Liver (tissue), 9 donors: ENCODE data around the gene SYCP2. TPM values are rescaled to one million over a fixed set of nuclear protein-coding genes. Genes with fewer than 3 reads are reported as not detected.

ENCODE experiments used
- DNase-seq: peaks from one replicate; pipeline ENCODE4 v3.0.0-alpha.2; 2017; ENCODE audit warnings: low spot score
- H3K27ac ChIP-seq, 2 donors: one replicate each; pipeline ENCODE4 v1.7.0; 2013; ENCODE audit warnings: inconsistent platforms in 2 of 2, low read length in 2 of 2, control low read depth in 1 of 2, low read depth in 1 of 2, mild to moderate bottlenecking in 1 of 2
- H3K27me3 ChIP-seq, 4 donors: one replicate each; pipeline versions ENCODE4 v1.6.1 to v1.7.0; 2013; ENCODE audit warnings: low read length in 3 of 4, inconsistent platforms in 1 of 4, mild to moderate bottlenecking in 1 of 4, moderate library complexity in 1 of 4; ENCODE audit not compliant: control insufficient read depth in 4 of 4, insufficient read depth in 4 of 4
- H3K36me3 ChIP-seq, 4 donors: one replicate each; pipeline versions ENCODE4 v1.6.1 to v1.7.0; 2013; ENCODE audit warnings: low read length in 3 of 4, mild to moderate bottlenecking in 3 of 4, low read depth in 1 of 4, moderate library complexity in 1 of 4; ENCODE audit not compliant: control insufficient read depth in 4 of 4, insufficient read depth in 3 of 4
- H3K4me1 ChIP-seq, 4 donors: one replicate each; pipeline versions ENCODE4 v1.6.1 to v1.7.0; 2013; ENCODE audit warnings: low read length in 3 of 4, mild to moderate bottlenecking in 3 of 4, moderate library complexity in 1 of 4; ENCODE audit not compliant: control insufficient read depth in 4 of 4, insufficient read depth in 4 of 4
- H3K4me3 ChIP-seq, 3 donors: one replicate each; pipeline versions ENCODE4 v1.6.1 to v1.7.0; 2013; ENCODE audit warnings: low read length in 3 of 3, control low read depth in 1 of 3, low read depth in 1 of 3, mild to moderate bottlenecking in 1 of 3
- H3K9ac ChIP-seq, 2 donors: one replicate each; pipeline ENCODE4 v1.7.0; 2013; ENCODE audit warnings: low read length in 2 of 2, mild to moderate bottlenecking in 2 of 2, moderate library complexity in 2 of 2, control low read depth in 1 of 2, low read depth in 1 of 2
- H3K9me3 ChIP-seq, 4 donors: one replicate each; pipeline versions ENCODE4 v1.6.1 to v1.7.0; 2013; ENCODE audit warnings: low read length in 3 of 4; ENCODE audit not compliant: control insufficient read depth in 4 of 4
- ATF3 ChIP-seq: IDR thresholded peaks from 2 replicates; pipeline ENCODE4 v1.6.1; 2016; ENCODE audit warnings: antibody characterized with exemption
- CTCF ChIP-seq: fragments of 150-350 bp; IDR thresholded peaks from 2 replicates; pipeline ENCODE4 v1.5.1; 2017; ENCODE audit warnings: improper control_type of control experiment, low read depth, low read length; ENCODE audit not compliant: missing input control
- EGR1 ChIP-seq, 2 donors: IDR thresholded peaks; 2 replicates each; pipeline ENCODE4 v1.6.1; 2016 to 2018; ENCODE audit warnings: antibody characterized with exemption in 2 of 2, low read depth in 2 of 2
- FOXA1 ChIP-seq: IDR thresholded peaks from 2 replicates; pipeline ENCODE4 v1.6.1; 2016; ENCODE audit warnings: antibody characterized with exemption
- FOXA2 ChIP-seq: IDR thresholded peaks from 2 replicates; pipeline ENCODE4 v1.6.1; 2016; ENCODE audit warnings: antibody characterized with exemption
- GABPA ChIP-seq, 2 donors: IDR thresholded peaks in 1 of 2; conservative IDR thresholded peaks in 1 of 2; 2 replicates each; pipeline ENCODE4 v1.6.1; 2016; ENCODE audit warnings: antibody characterized with exemption in 2 of 2, mild to moderate bottlenecking in 1 of 2, moderate library complexity in 1 of 2
- HNF4A ChIP-seq, 2 donors: conservative IDR thresholded peaks; 2 replicates each; pipeline ENCODE4 v1.6.1; 2016; ENCODE audit warnings: antibody characterized with exemption in 2 of 2, mild to moderate bottlenecking in 2 of 2
- HNF4G ChIP-seq: IDR thresholded peaks from 2 replicates; pipeline ENCODE4 v1.6.1; 2016; ENCODE audit warnings: antibody characterized with exemption
- JUND ChIP-seq, 2 donors: IDR thresholded peaks; 2 replicates each; pipeline ENCODE4 v1.6.1; 2016; ENCODE audit warnings: antibody characterized with exemption in 2 of 2
- MAX ChIP-seq: IDR thresholded peaks from 2 replicates; pipeline ENCODE4 v1.6.1; 2016; ENCODE audit warnings: antibody characterized with exemption
- NR2F2 ChIP-seq: IDR thresholded peaks from 2 replicates; pipeline ENCODE4 v1.6.1; 2016; ENCODE audit warnings: antibody characterized with exemption
- RAD21 ChIP-seq, 2 donors: IDR thresholded peaks; 2 replicates each; pipeline ENCODE4 v1.6.1; 2016; ENCODE audit warnings: antibody characterized with exemption in 2 of 2, mild to moderate bottlenecking in 2 of 2
- REST ChIP-seq: IDR thresholded peaks from 2 replicates; pipeline ENCODE4 v1.6.1; 2016; ENCODE audit warnings: antibody characterized with exemption, mild to moderate bottlenecking
- RXRA ChIP-seq, 2 donors: IDR thresholded peaks; 2 replicates each; pipeline ENCODE4 v1.6.1; 2017 to 2018; ENCODE audit warnings: antibody characterized with exemption in 2 of 2, mild to moderate bottlenecking in 1 of 2
- SP1 ChIP-seq: IDR thresholded peaks from 2 replicates; pipeline ENCODE4 v1.6.1; 2018; ENCODE audit warnings: antibody characterized with exemption, mild to moderate bottlenecking
- YY1 ChIP-seq: IDR thresholded peaks from 2 replicates; pipeline ENCODE4 v1.6.1; 2016; ENCODE audit warnings: antibody characterized with exemption, mild to moderate bottlenecking
- ZBTB33 ChIP-seq: IDR thresholded peaks from 2 replicates; pipeline ENCODE4 v1.6.1; 2016; ENCODE audit warnings: antibody characterized with exemption
- WGBS: extraction: QIAGEN DNeasy Blood & Tissue Kit; methylation state at CpG from one replicate; pipeline ENCODE4 v1.1.7; 2013; 5-methylcytosine and 5-hydroxymethylcytosine counted together
- polyA plus RNA-seq, 2 donors: library from polyadenylated mRNA; stranded (reverse) in 1 of 2; unstranded in 1 of 2; fragments of 200-250 nt in 1 of 2; fragments of >200 nt in 1 of 2; fragmentation: Nextera tagmentation in 1 of 2; extraction: Ambion mirVana in 1 of 2; gene quantifications; one replicate each; pipeline versions ENCODE4 v1.2.1 to v1.2.3, GENCODE V29; 2013 to 2015
- total RNA-seq, 2 donors: library from RNA; depleted of rRNA; stranded (reverse); fragments of >200 nt; gene quantifications; one replicate each; pipeline ENCODE4 v1.2.3, GENCODE V29; 2014
- donor health status: healthy.
- donor health status: healthy.
- donor health status: healthy.
- donor health status: healthy.
- donor health status: healthy.

SYCP2 gene
- total and polyA plus RNA-seq, 4 donors = 0.07 to 0.84 (median 0.38) TPM

GRCh38 chr20:59835448-59836395 is 97.7 kb downstream of the SYCP2 start:
- Histone ChIP-seq H3K27me3 (no peaks in the 10 kb centered on the region), H3K9me3 (no peaks in the 10 kb centered on the region), H3K27ac (no peak overlapping the region), H3K9ac (no peak overlapping the region), H3K4me3 (no peak overlapping the region), H3K4me1 (no peaks in the 10 kb centered on the region), H3K36me3 (no peaks in the 10 kb centered on the region)
- DNase-seq = no peak
- TF ChIP-seq HNF4A (conservative IDR thresholded peaks at IDR 0.05) = no peak
- no peak for TF ChIP-seq RXRA (IDR thresholded peaks at IDR 0.05)
- TF ChIP-seq REST = no peak
- no peak for TF ChIP-seq SP1
- 23% methylated on average over 16 of the region's 16 CpGs for WGBS

GRCh38 chr20:59835057-59835447 is 98.4 kb downstream of the SYCP2 start:
- H3K4me3 ChIP-seq = no peak overlapping the region
- no peaks in the 10 kb centered on the region for H3K4me1 ChIP-seq
- no peaks in the 10 kb centered on the region for H3K27me3 ChIP-seq
- H3K9me3 ChIP-seq = no peaks in the 10 kb centered on the region
- no peaks in the 10 kb centered on the region for H3K36me3 ChIP-seq
- TF ChIP-seq FOXA2 = no peak
- TF ChIP-seq HNF4A (conservative IDR thresholded peaks at IDR 0.05) = no peak
- no peak for TF ChIP-seq REST
- no peak for TF ChIP-seq HNF4G
- no peak for TF ChIP-seq CTCF
- no peak for TF ChIP-seq GABPA (IDR thresholded peaks at IDR 0.05 in 1 of 2, conservative IDR thresholded peaks at IDR 0.05 in 1 of 2)
- TF ChIP-seq YY1 = no peak
- no peak for TF ChIP-seq EGR1 (IDR thresholded peaks at IDR 0.05; ENCODE audit: low read depth in 2 of 2)
- TF ChIP-seq ATF3 = no peak
- no peak for TF ChIP-seq NR2F2
- no peak for TF ChIP-seq FOXA1
- TF ChIP-seq SP1 = no peak
- TF ChIP-seq ZBTB33 = no peak
- TF ChIP-seq JUND (IDR thresholded peaks at IDR 0.05) = no peak
- no peak for TF ChIP-seq RXRA (IDR thresholded peaks at IDR 0.05)
- TF ChIP-seq MAX = no peak
- no peak for TF ChIP-seq RAD21 (IDR thresholded peaks at IDR 0.05)
- no peak overlapping the region for H3K27ac ChIP-seq
- no peak for DNase-seq
- WGBS = 56% methylated on average over 2 of the region's 2 CpGs
- H3K9ac ChIP-seq = no peak overlapping the region
